ENCODE measurements around the gene AP2A1.

GRCh38 chr19:49781394-49781793 lies 14.6 kb downstream of the AP2A1 start:
- TF ChIP-seq CTCF (CRISPR knock-in tag; IDR thresholded peaks at IDR 0.05), result no peak
- TF ChIP-seq ZNF441 (CRISPR knock-in tag; IDR thresholded peaks at IDR 0.05; ENCODE audit: borderline replicate concordance), result no peak
